IMR-90 (cell line): ENCODE data around the gene CTIF. TPM values are rescaled to one million over a fixed set of nuclear protein-coding genes. Genes with fewer than 3 reads are reported as not detected.

Source experiments
- ATAC-seq: fragments of 200-7000 bp; cut with Tn5 transposase; 2 replicates; pipeline ENCODE4 v1.9.1; 2020; ENCODE audit warnings: low read depth, mild to moderate bottlenecking, moderate library complexity
- BruUV-seq: library from RNA; stranded (reverse); fragments of 400-500 nt; replicated peaks from 2 replicates; lab custom pipeline; 2021; lab: Mats Ljungman, UMichigan
- CTCF ChIA-PET: fragments of 300-600 bp; formaldehyde crosslinking; extraction: SDS; loops from one replicate; lab custom pipeline; 2021; ENCODE audit warnings: antibody characterized with exemption; lab: Yijun Ruan, JAX
- POLR2A ChIA-PET: fragments of 300-600 bp; sonication (Branson Sonifier 250); formaldehyde crosslinking; loops from one replicate; lab custom pipeline; 2022; ENCODE audit warnings: antibody characterized with exemption; ENCODE audit not compliant: unreplicated experiment; lab: Charles Lee
- DNase-seq: peaks from one replicate; pipeline ENCODE4 v3.0.0; 2013
- H2AFZ ChIP-seq: replicated peaks from 2 replicates; pipeline ENCODE3; 2013; ENCODE audit warnings: low read length, mild to moderate bottlenecking; ENCODE audit not compliant: poor library complexity
- H2AK5ac ChIP-seq: 2 replicates; pipeline ENCODE4 v1.6.1; 2013; ENCODE audit warnings: low read depth, low read length, inconsistent platforms
- H2AK9ac ChIP-seq: replicated peaks from 2 replicates; pipeline ENCODE3; 2013; ENCODE audit warnings: mild to moderate bottlenecking, low read depth, low read length, moderate library complexity; ENCODE audit not compliant: poor library complexity
- H2BK120ac ChIP-seq: 2 replicates; pipeline ENCODE4 v1.6.1; 2013; ENCODE audit warnings: low read depth, low read length, inconsistent platforms
- H2BK15ac ChIP-seq: 3 replicates; pipeline ENCODE4 v1.6.1; 2013; ENCODE audit warnings: low read depth, low read length, inconsistent platforms
- H2BK20ac ChIP-seq: 2 replicates; pipeline ENCODE4 v1.6.1; 2013; ENCODE audit warnings: low read depth, mild to moderate bottlenecking, inconsistent platforms, low read length, moderate library complexity
- H2BK5ac ChIP-seq: 2 replicates; pipeline ENCODE4 v1.6.1; 2013; ENCODE audit warnings: mild to moderate bottlenecking, low read depth, low read length, inconsistent platforms; ENCODE audit not compliant: poor library complexity, severe bottlenecking
- H3K14ac ChIP-seq: replicated peaks from 2 replicates; pipeline ENCODE4 v1.6.1; 2013; ENCODE audit warnings: low read depth, low read length, inconsistent platforms
- H3K18ac ChIP-seq: 2 replicates; pipeline ENCODE4 v1.6.1; 2013; ENCODE audit warnings: low read depth, low read length, control low read depth
- H3K23ac ChIP-seq: 2 replicates; pipeline ENCODE4 v1.6.1; 2013; ENCODE audit warnings: low read depth, low read length, inconsistent platforms
- H3K27ac ChIP-seq: 2 replicates; pipeline ENCODE4 v1.5.1; 2013; ENCODE audit warnings: mild to moderate bottlenecking, control low read depth, low read length; ENCODE audit not compliant: insufficient read depth
- H3K27me3 ChIP-seq: 2 replicates; pipeline ENCODE4 v1.6.1; 2013; ENCODE audit warnings: low read length; ENCODE audit not compliant: control insufficient read depth, insufficient read depth
- H3K36me3 ChIP-seq: 2 replicates; pipeline ENCODE4 v1.6.1; 2013; ENCODE audit warnings: low read length, mixed read lengths; ENCODE audit not compliant: control insufficient read depth, insufficient read depth
- H3K4ac ChIP-seq: 2 replicates; pipeline ENCODE4 v1.6.1; 2013; ENCODE audit warnings: low read depth, low read length, inconsistent platforms
- H3K4me1 ChIP-seq: 2 replicates; pipeline ENCODE4 v1.6.1; 2013; ENCODE audit warnings: low read length, mixed read lengths; ENCODE audit not compliant: control insufficient read depth, insufficient read depth
- H3K4me2 ChIP-seq: 2 replicates; pipeline ENCODE4 v1.6.1; 2013; ENCODE audit warnings: low read depth, mild to moderate bottlenecking, control low read depth, low read length, moderate library complexity
- H3K4me3 ChIP-seq: 2 replicates; pipeline ENCODE4 v1.5.1; 2013; ENCODE audit warnings: low read depth, mild to moderate bottlenecking, control low read depth, low read length, moderate library complexity; ENCODE audit not compliant: insufficient read depth
- H3K56ac ChIP-seq: 2 replicates; pipeline ENCODE4 v1.6.1; 2013; ENCODE audit warnings: low read length, inconsistent platforms; ENCODE audit not compliant: insufficient read depth; ENCODE audit errors: extremely low read depth
- H3K79me1 ChIP-seq, 2 experiments: 2 replicates each; pipeline ENCODE4 v1.6.1; 2013; ENCODE audit warnings: low read length in 2 of 2, inconsistent platforms in 1 of 2, low read depth in 1 of 2
- H3K9ac ChIP-seq: 2 replicates; pipeline ENCODE4 v1.6.1; 2013; ENCODE audit warnings: low read depth, low read length, control low read depth
- H3K9me1 ChIP-seq: 2 replicates; pipeline ENCODE4 v1.6.1; 2013; ENCODE audit warnings: low read length, inconsistent platforms; ENCODE audit not compliant: insufficient read depth
- H3K9me3 ChIP-seq: 2 replicates; pipeline ENCODE4 v1.6.1; 2013; ENCODE audit warnings: low read length; ENCODE audit not compliant: control insufficient read depth, insufficient read depth
- H4K20me1 ChIP-seq: 2 replicates; pipeline ENCODE4 v1.6.1; 2013; ENCODE audit warnings: low read length, inconsistent platforms; ENCODE audit not compliant: insufficient read depth
- H4K5ac ChIP-seq: 2 replicates; pipeline ENCODE4 v1.6.1; 2013; ENCODE audit warnings: mild to moderate bottlenecking, low read depth, low read length, control low read depth
- H4K8ac ChIP-seq, 2 experiments: 2 replicates each; pipeline ENCODE4 v1.6.1; 2013; ENCODE audit warnings: low read depth in 2 of 2, low read length in 2 of 2, control low read depth in 1 of 2, inconsistent platforms in 1 of 2
- H4K91ac ChIP-seq: 2 replicates; pipeline ENCODE4 v1.6.1; 2013; ENCODE audit warnings: low read depth, low read length, inconsistent platforms; ENCODE audit not compliant: insufficient read depth
- BHLHE40 ChIP-seq: fragments of 150-350 bp; IDR thresholded peaks from 2 replicates; pipeline ENCODE4 v1.6.1; 2016; ENCODE audit warnings: mild to moderate bottlenecking, low read depth, low read length
- CEBPB ChIP-seq: IDR thresholded peaks from 2 replicates; pipeline ENCODE4 v1.6.1; 2012; ENCODE audit warnings: low read depth, low read length, improper control_type of control experiment
- CHD1 ChIP-seq: IDR thresholded peaks from 2 replicates; pipeline ENCODE4 v1.6.1; 2012; ENCODE audit warnings: low read depth, low read length, improper control_type of control experiment
- FOS ChIP-seq: fragments of 150-350 bp; IDR thresholded peaks from 2 replicates; pipeline ENCODE4 v1.6.1; 2016; ENCODE audit warnings: low read depth, low read length
- MAFK ChIP-seq: IDR thresholded peaks from 2 replicates; pipeline ENCODE4 v1.6.1; 2012; ENCODE audit warnings: low read depth, low read length, improper control_type of control experiment
- MAZ ChIP-seq: IDR thresholded peaks from 2 replicates; pipeline ENCODE4 v1.6.1; 2012; ENCODE audit warnings: low read depth, mild to moderate bottlenecking, low read length, improper control_type of control experiment, moderate library complexity, borderline replicate concordance
- MXI1 ChIP-seq: IDR thresholded peaks from 2 replicates; pipeline ENCODE4 v1.6.1; 2012; ENCODE audit warnings: low read depth, mild to moderate bottlenecking, low read length, moderate library complexity, borderline replicate concordance
- POLR2A ChIP-seq: IDR thresholded peaks from 2 replicates; pipeline ENCODE4 v1.6.1; 2012; ENCODE audit warnings: mild to moderate bottlenecking, low read depth, low read length
- RAD21 ChIP-seq: IDR thresholded peaks from 2 replicates; pipeline ENCODE4 v1.6.1; 2012; ENCODE audit warnings: low read length, improper control_type of control experiment
- RCOR1 ChIP-seq: IDR thresholded peaks from 2 replicates; pipeline ENCODE4 v1.6.1; 2012; ENCODE audit warnings: mild to moderate bottlenecking, low read length, improper control_type of control experiment; ENCODE audit not compliant: insufficient replicate concordance
- RFX5 ChIP-seq: IDR thresholded peaks from 2 replicates; pipeline ENCODE4 v1.8.0; 2012; ENCODE audit warnings: low read depth, mild to moderate bottlenecking, low read length, moderate library complexity
- SMC3 ChIP-seq: fragments of 150-350 bp; IDR thresholded peaks from 2 replicates; pipeline ENCODE4 v1.6.1; 2016; ENCODE audit warnings: low read depth, mild to moderate bottlenecking, antibody characterized with exemption, low read length, moderate library complexity
- WGBS, 2 experiments: methylation state at CpG; one replicate each; pipeline versions ENCODE4 v1.1.5 to v1.1.7; 2013; ENCODE audit warnings: missing lambda C conversion rate in 2 of 2; ENCODE audit not compliant: insufficient read length in 1 of 2; ENCODE audit errors: extremely low coverage in 2 of 2; 5-methylcytosine and 5-hydroxymethylcytosine counted together
- dilution Hi-C: fragments of 300-500 bp; cut with HindIII; formaldehyde crosslinking; loops from one replicate; pipeline ENCODE4 v1.14.3; 2018; ENCODE audit warnings: low sequenced_read_pairs; ENCODE audit not compliant: unreplicated experiment
- in situ Hi-C: fragments of 300-500 bp; cut with MboI; formaldehyde crosslinking; loops from 3 replicates; pipeline ENCODE4 v1.14.3; 2019; ENCODE audit warnings: low sequenced_read_pairs, inconsistent platforms, mixed read lengths
- intact Hi-C: fragments of 100-400 bp; cut with micrococcal nuclease; formaldehyde crosslinking; loops from 2 replicates; pipeline ENCODE4 v1.10.0; 2022
- polyA plus RNA-seq, 3 experiments: library from polyadenylated mRNA; depleted of rRNA; stranded (reverse); fragments of >200 nt; gene quantifications; 2 replicates each; pipeline ENCODE4 v1.2.3, GENCODE V29; 2012; ENCODE audit warnings: low replicate concordance in 1 of 3
- total RNA-seq: library from RNA; depleted of rRNA; stranded (reverse); fragments of >200 nt; gene quantifications from 2 replicates; pipeline ENCODE4 v1.2.3, GENCODE V29; 2012
- TF ChIP-seq, protein P1 (sequence below): fragments of 150-350 bp; IDR thresholded peaks from 2 replicates; pipeline ENCODE4 v1.6.1; 2016; ENCODE audit warnings: low read depth, mild to moderate bottlenecking, low read length, moderate library complexity, borderline replicate concordance
- TF ChIP-seq, protein P2 (sequence below): conservative IDR thresholded peaks from 2 replicates; pipeline ENCODE4 v1.5.1; 2012; ENCODE audit warnings: mild to moderate bottlenecking, low read depth, low read length, improper control_type of control experiment
- TF ChIP-seq, protein P3 (sequence below): fragments of 150-350 bp; IDR thresholded peaks from 2 replicates; pipeline ENCODE4 v1.6.1; 2017; ENCODE audit warnings: mild to moderate bottlenecking, antibody characterized with exemption, low read length, low read depth

Gene CTIF
- total and polyA plus RNA-seq, 2 of the 4 experiments (the other 2 are of a cell fraction) = 25.1 to 57.0 TPM

DNA sequence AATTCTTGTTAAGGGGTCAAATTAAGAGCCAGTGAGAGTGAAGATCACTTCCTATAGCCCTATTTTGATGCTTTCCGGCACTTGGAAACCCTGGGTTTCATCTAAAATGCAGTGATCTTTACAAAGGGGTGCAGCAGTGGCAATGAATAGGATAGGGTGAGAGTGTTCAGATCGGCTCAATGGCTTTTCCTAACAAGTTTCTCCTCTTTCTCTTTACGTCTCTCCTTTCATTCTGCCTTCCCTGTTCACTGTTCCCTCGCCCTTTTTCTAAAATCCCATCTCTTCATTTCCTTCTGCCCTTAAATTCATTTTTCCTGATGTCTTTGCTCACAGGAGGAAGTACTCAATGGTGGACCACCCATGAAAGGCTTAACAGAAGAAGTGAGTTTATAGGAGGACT lies 86.0 kb downstream of the CTIF start:
- BruUV-seq = no TSS peak
- dilution Hi-C loops = no loop called here
- Histone ChIP-seq H2AK9ac (no peak overlapping the region), H3K9me3 (no peaks in the 10 kb centered on the region), H3K4me3 (no peak overlapping the region), H3K4me2 (no peak overlapping the region), H3K9me1 (peaks cover 48% of the 10 kb centered on the region), H2AK5ac (peak overlapping the region; percentile 87), H4K5ac (peak overlapping the region; percentile 74; the same call in 1 of the 2 replicates), H3K36me3 (peaks cover 14% of the 10 kb centered on the region), H2AFZ (no peak overlapping the region), H2BK20ac (peak overlapping the region; percentile 87; the same call in 1 of the 2 replicates), H2BK5ac (peak overlapping the region; percentile 98), H3K14ac (peak overlapping the region; percentile 87), H3K79me1 (peaks cover 44 to 75% of the 10 kb centered on the region in 2 experiments), H3K27me3 (no peaks in the 10 kb centered on the region), H3K4ac (peak overlapping the region; percentile 87), H3K27ac (peak overlapping the region; percentile 82; the same call in 1 of the 2 replicates), H3K9ac (no peak overlapping the region), H4K91ac (peak overlapping the region; percentile 78), H4K8ac (peak overlapping the region; percentile 0 to 79; a peak in 3 of 4 replicates), H3K56ac (peak overlapping the region; percentile 20; the same call in 1 of the 2 replicates), H3K4me1 (peaks cover 51% of the 10 kb centered on the region), H2BK120ac (peak overlapping the region; percentile 91), H3K18ac (peak overlapping the region; percentile 80), H2BK15ac (peak overlapping the region; percentile 13; the same call in 2 of the 3 replicates), H3K23ac (peak overlapping the region; percentile 4; the same call in 1 of the 2 replicates), H4K20me1 (no peaks in the 10 kb centered on the region; the same call in none of the 2 replicates)
- intact Hi-C loops = no loop called here
- WGBS, 2 experiments = 100% methylated on average over 1 of the region's 4 CpGs; no CpG with 5 or more reads in 1 of the 2 experiments
- CTCF ChIA-PET = no interaction called here
- TF ChIP-seq CEBPB (no peak), RAD21 (no peak), RFX5 (no peak), CHD1 (no peak), BHLHE40 (no peak), RCOR1 (no peak), MAZ (no peak), FOS (no peak), MXI1 (no peak), SMC3 (no peak), POLR2A (no peak), MAFK (no peak)
- TF ChIP-seq, protein P1, sequence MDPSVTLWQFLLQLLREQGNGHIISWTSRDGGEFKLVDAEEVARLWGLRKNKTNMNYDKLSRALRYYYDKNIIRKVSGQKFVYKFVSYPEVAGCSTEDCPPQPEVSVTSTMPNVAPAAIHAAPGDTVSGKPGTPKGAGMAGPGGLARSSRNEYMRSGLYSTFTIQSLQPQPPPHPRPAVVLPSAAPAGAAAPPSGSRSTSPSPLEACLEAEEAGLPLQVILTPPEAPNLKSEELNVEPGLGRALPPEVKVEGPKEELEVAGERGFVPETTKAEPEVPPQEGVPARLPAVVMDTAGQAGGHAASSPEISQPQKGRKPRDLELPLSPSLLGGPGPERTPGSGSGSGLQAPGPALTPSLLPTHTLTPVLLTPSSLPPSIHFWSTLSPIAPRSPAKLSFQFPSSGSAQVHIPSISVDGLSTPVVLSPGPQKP = no peak
- TF ChIP-seq, protein P2, sequence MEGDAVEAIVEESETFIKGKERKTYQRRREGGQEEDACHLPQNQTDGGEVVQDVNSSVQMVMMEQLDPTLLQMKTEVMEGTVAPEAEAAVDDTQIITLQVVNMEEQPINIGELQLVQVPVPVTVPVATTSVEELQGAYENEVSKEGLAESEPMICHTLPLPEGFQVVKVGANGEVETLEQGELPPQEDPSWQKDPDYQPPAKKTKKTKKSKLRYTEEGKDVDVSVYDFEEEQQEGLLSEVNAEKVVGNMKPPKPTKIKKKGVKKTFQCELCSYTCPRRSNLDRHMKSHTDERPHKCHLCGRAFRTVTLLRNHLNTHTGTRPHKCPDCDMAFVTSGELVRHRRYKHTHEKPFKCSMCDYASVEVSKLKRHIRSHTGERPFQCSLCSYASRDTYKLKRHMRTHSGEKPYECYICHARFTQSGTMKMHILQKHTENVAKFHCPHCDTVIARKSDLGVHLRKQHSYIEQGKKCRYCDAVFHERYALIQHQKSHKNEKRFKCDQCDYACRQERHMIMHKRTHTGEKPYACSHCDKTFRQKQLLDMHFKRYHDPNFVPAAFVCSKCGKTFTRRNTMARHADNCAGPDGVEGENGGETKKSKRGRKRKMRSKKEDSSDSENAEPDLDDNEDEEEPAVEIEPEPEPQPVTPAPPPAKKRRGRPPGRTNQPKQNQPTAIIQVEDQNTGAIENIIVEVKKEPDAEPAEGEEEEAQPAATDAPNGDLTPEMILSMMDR = no peak
- TF ChIP-seq, protein P3, sequence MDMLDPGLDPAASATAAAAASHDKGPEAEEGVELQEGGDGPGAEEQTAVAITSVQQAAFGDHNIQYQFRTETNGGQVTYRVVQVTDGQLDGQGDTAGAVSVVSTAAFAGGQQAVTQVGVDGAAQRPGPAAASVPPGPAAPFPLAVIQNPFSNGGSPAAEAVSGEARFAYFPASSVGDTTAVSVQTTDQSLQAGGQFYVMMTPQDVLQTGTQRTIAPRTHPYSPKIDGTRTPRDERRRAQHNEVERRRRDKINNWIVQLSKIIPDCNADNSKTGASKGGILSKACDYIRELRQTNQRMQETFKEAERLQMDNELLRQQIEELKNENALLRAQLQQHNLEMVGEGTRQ = no peak
- in situ Hi-C loops = loop anchor here (25.0 kb wide), 1 partner anchor 1662 kb away; the partner anchor contains the start of genes CXXC1 and MBD1
- no peak for DNase-seq
- POLR2A ChIA-PET = no interaction called here
- ATAC-seq = no peak
